GM21717 (cell line): ENCODE results near the gene TXNL4A.
"Not testable (repeated sequence)": the region's sequence is repeated elsewhere in the genome, so short reads cannot be mapped to it uniquely, and the experiment has no call there.

Source experiments
- ATAC-seq: cut with Tn5 transposase; IDR thresholded peaks from one replicate; pipeline ENCODE4 v1.9.1; 2021; ENCODE audit warnings: mild to moderate bottlenecking, moderate library complexity; ENCODE audit not compliant: unreplicated experiment

TXNL4A gene

GRCh38 chr18:79999701-80000100 is 11.3 kb upstream of the TXNL4A start:
- ATAC-seq: not testable (repeated sequence)

- no peak for ATAC-seq
Observed at GRCh38 chr18:79991494-79991893, 3.1 kb upstream of the TXNL4A start.

GRCh38 chr18:79989195-79989497 is 783 bp upstream of the TXNL4A start:
- ATAC-seq: no peak

- ATAC-seq: peak; percentile 63
Observed at GRCh38 chr18:79988071-79988450, 302 bp downstream of the TXNL4A start.

- no peak for ATAC-seq
Observed at GRCh38 chr18:79987566-79987965, 797 bp downstream of the TXNL4A start.

GRCh38 chr18:79986726-79987125 is 1.6 kb downstream of the TXNL4A start:
- no peak for ATAC-seq

- ATAC-seq: no peak
Observed at GRCh38 chr18:79985172-79985571, 3.2 kb downstream of the TXNL4A start.

GRCh38 chr18:79983793-79984192 is 4.6 kb downstream of the TXNL4A start:
- ATAC-seq: no peak

GRCh38 chr18:79983253-79983652 is 5.1 kb downstream of the TXNL4A start:
- ATAC-seq: no peak

GRCh38 chr18:79982736-79983135 is 5.6 kb downstream of the TXNL4A start:
- no peak for ATAC-seq

GRCh38 chr18:79980585-79980984 is 7.8 kb downstream of the TXNL4A start:
- ATAC-seq: no peak

GRCh38 chr18:79979843-79980242 is 8.5 kb downstream of the TXNL4A start:
- ATAC-seq: no peak

- no peak for ATAC-seq
Observed at GRCh38 chr18:79975985-79976680, 12.2 kb downstream of the TXNL4A start.

GRCh38 chr18:79975043-79975442 is 13.3 kb downstream of the TXNL4A start:
- ATAC-seq: no peak

GRCh38 chr18:79974025-79974654 is 14.2 kb downstream of the TXNL4A start:
- ATAC-seq: no peak

GRCh38 chr18:79973517-79973916 is 14.8 kb downstream of the TXNL4A start:
- no peak for ATAC-seq

- no peak for ATAC-seq
Observed at GRCh38 chr18:79972720-79973119, 15.6 kb downstream of the TXNL4A start.

- no peak for ATAC-seq
Observed at GRCh38 chr18:79971986-79972385, 16.4 kb downstream of the TXNL4A start.

GRCh38 chr18:79971211-79971952 is 17.0 kb downstream of the TXNL4A start:
- no peak for ATAC-seq

- ATAC-seq: no peak
Observed at GRCh38 chr18:79970419-79971133, 17.8 kb downstream of the TXNL4A start.

GRCh38 chr18:79965119-79965902 is 23.1 kb downstream of the TXNL4A start:
- ATAC-seq: no peak
